ENCODE results near the gene SULF2.

The SULF2 gene

DNA sequence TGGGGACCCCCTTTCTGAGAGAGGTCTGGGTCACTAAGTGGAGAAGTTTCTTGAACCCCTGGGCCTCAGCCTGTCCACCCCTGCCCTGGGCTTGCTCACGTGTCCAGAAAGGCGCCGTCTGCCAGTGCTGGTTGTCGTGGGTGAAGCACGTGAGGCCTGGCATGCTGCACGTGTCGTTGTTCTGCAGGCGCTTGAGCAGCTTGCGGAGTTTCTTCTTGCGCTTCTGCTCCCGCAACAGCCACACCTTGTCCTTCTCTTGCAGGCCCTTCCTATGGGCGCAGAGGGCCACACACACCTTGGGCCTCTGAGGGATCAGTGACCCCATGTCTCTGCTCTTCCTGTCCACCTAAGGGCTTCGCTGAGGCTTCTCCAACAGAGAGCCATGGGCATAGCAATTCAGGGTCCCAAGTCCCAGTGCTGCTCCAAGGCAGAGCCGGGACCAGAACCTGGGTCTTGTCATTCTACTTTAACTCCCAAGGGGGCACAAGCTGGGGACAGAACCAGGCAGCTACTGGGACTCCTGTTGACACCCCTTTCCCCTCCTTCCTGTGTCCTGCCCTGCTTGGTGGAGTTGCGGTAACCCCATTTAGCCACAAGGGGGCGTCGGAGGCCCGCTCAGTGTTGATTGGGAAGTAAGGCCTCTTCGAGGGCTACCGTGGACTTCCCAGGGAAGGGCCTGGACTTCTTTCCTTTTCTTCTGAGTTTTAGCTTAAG, 121.8 kb downstream of the SULF2 start:
- Histone ChIP-seq H3K27ac (replicated peaks) (no peak overlapping the region), H3K4me3 (replicated peaks; ENCODE audit: insufficient read depth, low read length) (no peak overlapping the region)

DNA sequence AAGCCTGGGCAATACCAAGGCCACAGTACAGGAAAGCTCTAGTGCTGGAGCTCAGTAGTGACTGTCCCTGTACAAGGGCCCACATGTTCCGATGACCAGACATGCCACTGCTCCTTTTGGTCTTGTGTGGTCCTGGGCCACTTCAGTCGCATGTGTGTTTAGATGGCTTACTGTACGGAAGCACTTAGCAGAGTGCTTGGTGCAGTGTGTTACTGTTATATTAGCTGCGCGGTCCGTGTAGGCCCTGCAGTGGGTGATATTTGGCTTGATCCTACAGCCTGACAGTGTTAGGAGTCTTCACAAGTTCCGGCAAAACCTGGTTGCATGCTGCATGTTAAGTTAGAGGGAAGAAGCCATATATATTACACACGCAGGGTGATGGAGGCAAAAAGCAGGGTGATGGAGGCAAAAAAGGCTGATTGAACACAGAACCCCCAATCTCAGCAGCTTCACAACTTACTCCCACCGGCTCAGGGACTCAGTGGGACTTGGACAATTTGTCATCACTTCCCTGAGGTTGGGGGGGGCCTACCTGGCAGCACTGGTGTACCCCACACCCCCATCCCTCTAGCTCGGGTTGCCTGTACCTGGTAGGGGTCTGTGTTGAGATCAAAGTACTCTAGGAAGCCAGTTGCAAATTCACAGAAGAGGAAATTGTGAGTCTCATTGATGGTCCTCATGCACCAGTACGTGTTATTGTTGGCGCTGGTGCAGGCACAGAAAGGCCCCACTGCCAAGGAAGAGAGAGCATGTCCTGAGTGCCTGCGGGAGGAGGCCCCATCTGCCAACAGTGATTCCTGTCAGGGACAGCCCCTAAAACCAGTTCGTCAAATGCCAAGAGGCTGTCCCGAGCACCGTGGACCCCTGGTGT, 122.6 kb downstream of the SULF2 start:
- no peaks in the 10 kb centered on the region for H3K27me3 ChIP-seq (ENCODE audit: insufficient read depth, poor library complexity, severe bottlenecking)
- no peak overlapping the region for H3K4me3 ChIP-seq (replicated peaks; ENCODE audit: insufficient read depth, low read length)
- TF ChIP-seq, protein P1, sequence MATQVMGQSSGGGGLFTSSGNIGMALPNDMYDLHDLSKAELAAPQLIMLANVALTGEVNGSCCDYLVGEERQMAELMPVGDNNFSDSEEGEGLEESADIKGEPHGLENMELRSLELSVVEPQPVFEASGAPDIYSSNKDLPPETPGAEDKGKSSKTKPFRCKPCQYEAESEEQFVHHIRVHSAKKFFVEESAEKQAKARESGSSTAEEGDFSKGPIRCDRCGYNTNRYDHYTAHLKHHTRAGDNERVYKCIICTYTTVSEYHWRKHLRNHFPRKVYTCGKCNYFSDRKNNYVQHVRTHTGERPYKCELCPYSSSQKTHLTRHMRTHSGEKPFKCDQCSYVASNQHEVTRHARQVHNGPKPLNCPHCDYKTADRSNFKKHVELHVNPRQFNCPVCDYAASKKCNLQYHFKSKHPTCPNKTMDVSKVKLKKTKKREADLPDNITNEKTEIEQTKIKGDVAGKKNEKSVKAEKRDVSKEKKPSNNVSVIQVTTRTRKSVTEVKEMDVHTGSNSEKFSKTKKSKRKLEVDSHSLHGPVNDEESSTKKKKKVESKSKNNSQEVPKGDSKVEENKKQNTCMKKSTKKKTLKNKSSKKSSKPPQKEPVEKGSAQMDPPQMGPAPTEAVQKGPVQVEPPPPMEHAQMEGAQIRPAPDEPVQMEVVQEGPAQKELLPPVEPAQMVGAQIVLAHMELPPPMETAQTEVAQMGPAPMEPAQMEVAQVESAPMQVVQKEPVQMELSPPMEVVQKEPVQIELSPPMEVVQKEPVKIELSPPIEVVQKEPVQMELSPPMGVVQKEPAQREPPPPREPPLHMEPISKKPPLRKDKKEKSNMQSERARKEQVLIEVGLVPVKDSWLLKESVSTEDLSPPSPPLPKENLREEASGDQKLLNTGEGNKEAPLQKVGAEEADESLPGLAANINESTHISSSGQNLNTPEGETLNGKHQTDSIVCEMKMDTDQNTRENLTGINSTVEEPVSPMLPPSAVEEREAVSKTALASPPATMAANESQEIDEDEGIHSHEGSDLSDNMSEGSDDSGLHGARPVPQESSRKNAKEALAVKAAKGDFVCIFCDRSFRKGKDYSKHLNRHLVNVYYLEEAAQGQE (IDR thresholded peaks at IDR 0.05; ENCODE audit: insufficient replicate concordance, low read depth), result no peak
- TF ChIP-seq SPI1 (IDR thresholded peaks at IDR 0.05; ENCODE audit: borderline replicate concordance, low read depth) (no peak), GABPA (IDR thresholded peaks at IDR 0.05; ENCODE audit: low read depth) (no peak), POLR2AphosphoS5 (IDR thresholded peaks at IDR 0.05; ENCODE audit: low read depth) (no peak)
- TF ChIP-seq, protein P2, sequence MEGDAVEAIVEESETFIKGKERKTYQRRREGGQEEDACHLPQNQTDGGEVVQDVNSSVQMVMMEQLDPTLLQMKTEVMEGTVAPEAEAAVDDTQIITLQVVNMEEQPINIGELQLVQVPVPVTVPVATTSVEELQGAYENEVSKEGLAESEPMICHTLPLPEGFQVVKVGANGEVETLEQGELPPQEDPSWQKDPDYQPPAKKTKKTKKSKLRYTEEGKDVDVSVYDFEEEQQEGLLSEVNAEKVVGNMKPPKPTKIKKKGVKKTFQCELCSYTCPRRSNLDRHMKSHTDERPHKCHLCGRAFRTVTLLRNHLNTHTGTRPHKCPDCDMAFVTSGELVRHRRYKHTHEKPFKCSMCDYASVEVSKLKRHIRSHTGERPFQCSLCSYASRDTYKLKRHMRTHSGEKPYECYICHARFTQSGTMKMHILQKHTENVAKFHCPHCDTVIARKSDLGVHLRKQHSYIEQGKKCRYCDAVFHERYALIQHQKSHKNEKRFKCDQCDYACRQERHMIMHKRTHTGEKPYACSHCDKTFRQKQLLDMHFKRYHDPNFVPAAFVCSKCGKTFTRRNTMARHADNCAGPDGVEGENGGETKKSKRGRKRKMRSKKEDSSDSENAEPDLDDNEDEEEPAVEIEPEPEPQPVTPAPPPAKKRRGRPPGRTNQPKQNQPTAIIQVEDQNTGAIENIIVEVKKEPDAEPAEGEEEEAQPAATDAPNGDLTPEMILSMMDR (IDR thresholded peaks at IDR 0.05; ENCODE audit: insufficient read depth, low read length), result no peak
- no peak overlapping the region for H3K27ac ChIP-seq (replicated peaks)
- no peak for DNase-seq (ENCODE audit: low read depth in 1 of 2, low spot score in 1 of 2)

More for the DNA sequence above, 121.8 kb downstream of the SULF2 start:
- H3K27me3 ChIP-seq (ENCODE audit: insufficient read depth, poor library complexity, severe bottlenecking), result no peaks in the 10 kb centered on the region
- peak; percentile 64 to 77 for DNase-seq (ENCODE audit: low read depth in 1 of 2, low spot score in 1 of 2)
- TF ChIP-seq GABPA (IDR thresholded peaks at IDR 0.05; ENCODE audit: low read depth), result no peak
- TF ChIP-seq, protein P2 (IDR thresholded peaks at IDR 0.05; ENCODE audit: insufficient read depth, low read length), result peak; percentile 86

DNA sequence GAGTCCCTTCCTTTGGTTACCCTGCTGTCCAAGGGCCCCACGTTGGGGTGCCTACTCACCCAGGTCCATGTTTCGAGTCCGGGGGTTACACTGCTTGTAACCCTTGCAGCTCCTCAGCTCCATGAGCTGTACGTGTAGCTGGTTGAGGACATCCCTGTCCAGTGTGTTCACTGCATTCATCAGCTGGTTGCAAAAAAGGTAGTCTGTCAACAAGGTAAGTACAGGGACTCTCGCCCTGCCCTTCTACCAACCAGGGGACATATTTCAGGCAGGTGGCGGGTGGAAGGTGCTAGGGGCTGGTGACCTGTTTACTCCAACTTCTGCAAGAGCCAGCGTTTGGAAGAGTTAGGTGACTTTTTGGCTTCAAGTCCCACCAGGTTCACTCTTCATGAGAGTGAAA, 123.6 kb downstream of the SULF2 start:
- Histone ChIP-seq H3K27ac (replicated peaks) (no peak overlapping the region), H3K4me3 (replicated peaks; ENCODE audit: insufficient read depth, low read length) (no peak overlapping the region), H3K27me3 (ENCODE audit: insufficient read depth, poor library complexity, severe bottlenecking) (no peaks in the 10 kb centered on the region)
- no peak for DNase-seq (ENCODE audit: low read depth in 1 of 2, low spot score in 1 of 2)
- TF ChIP-seq, protein P2 (IDR thresholded peaks at IDR 0.05; ENCODE audit: insufficient read depth, low read length), result no peak
- no peak for TF ChIP-seq GABPA (IDR thresholded peaks at IDR 0.05; ENCODE audit: low read depth)
- no peak for TF ChIP-seq POLR2AphosphoS5 (IDR thresholded peaks at IDR 0.05; ENCODE audit: low read depth)
- TF ChIP-seq, protein P1 (IDR thresholded peaks at IDR 0.05; ENCODE audit: insufficient replicate concordance, low read depth), result no peak
- no peak for TF ChIP-seq SPI1 (IDR thresholded peaks at IDR 0.05; ENCODE audit: borderline replicate concordance, low read depth)
